Thymus (tissue), 11 donors: ENCODE results near the gene UNC45B. TPM values are rescaled to one million over a fixed set of nuclear protein-coding genes. Genes with fewer than 3 reads are reported as not detected.
A peak's percentile ranks its signal among the peaks of the same experiment; 100 is the strongest.
"Not testable (repeated sequence)": the region's sequence is repeated elsewhere in the genome, so short reads cannot be mapped to it uniquely, and the experiment has no call there.

Source experiments
- DNase-seq, 9 donors: peaks; one replicate each; pipeline ENCODE4 v3.0.0-alpha.2; 2013; ENCODE audit warnings: low spot score in 9 of 9, low read depth in 6 of 9, missing footprints in 1 of 9
- H3K27ac ChIP-seq, 2 donors: one replicate each; pipeline ENCODE4 v1.5.1; 2013; ENCODE audit warnings: control low read depth in 1 of 2, low read depth in 1 of 2, low read length in 1 of 2, mild to moderate bottlenecking in 1 of 2, moderate library complexity in 1 of 2
- H3K27me3 ChIP-seq, 2 donors: one replicate each; pipeline ENCODE4 v1.5.1; 2013; ENCODE audit warnings: low read length in 1 of 2; ENCODE audit not compliant: control insufficient read depth in 2 of 2, insufficient read depth in 1 of 2
- H3K36me3 ChIP-seq, 2 donors: one replicate each; pipeline ENCODE4 v1.5.1; 2013; ENCODE audit warnings: low read length in 1 of 2, mild to moderate bottlenecking in 1 of 2, moderate library complexity in 1 of 2; ENCODE audit not compliant: control insufficient read depth in 2 of 2, insufficient read depth in 2 of 2
- H3K4me1 ChIP-seq, 2 donors: one replicate each; pipeline ENCODE4 v1.5.1; 2013; ENCODE audit warnings: low read length in 2 of 2; ENCODE audit not compliant: control insufficient read depth in 2 of 2, insufficient read depth in 2 of 2
- H3K4me3 ChIP-seq, 2 donors: one replicate each; pipeline ENCODE4 v1.5.1; 2013; ENCODE audit warnings: low read length in 2 of 2, control low read depth in 1 of 2, mild to moderate bottlenecking in 1 of 2
- H3K9me3 ChIP-seq, 2 donors: one replicate each; pipeline ENCODE4 v1.5.1; 2013; ENCODE audit warnings: low read length in 1 of 2, mild to moderate bottlenecking in 1 of 2; ENCODE audit not compliant: control insufficient read depth in 2 of 2, insufficient read depth in 1 of 2
- WGBS: extraction: QIAGEN DNeasy Blood & Tissue Kit; methylation state at CpG from one replicate; pipeline ENCODE4 v1.1.7; 2013; 5-methylcytosine and 5-hydroxymethylcytosine counted together
- polyA plus RNA-seq: library from polyadenylated mRNA; stranded (reverse); fragments of 200-250 nt; gene quantifications from one replicate; pipeline ENCODE4 v1.2.3, GENCODE V29; 2013
- total RNA-seq: library from RNA; stranded (reverse); fragments of 120-200 nt; gene quantifications from one replicate; pipeline ENCODE4 v1.2.4, GENCODE V29; 2013
- donor health status: healthy.

Gene UNC45B
- total and polyA plus RNA-seq, 2 donors: 0.27 to 0.76 TPM

DNA sequence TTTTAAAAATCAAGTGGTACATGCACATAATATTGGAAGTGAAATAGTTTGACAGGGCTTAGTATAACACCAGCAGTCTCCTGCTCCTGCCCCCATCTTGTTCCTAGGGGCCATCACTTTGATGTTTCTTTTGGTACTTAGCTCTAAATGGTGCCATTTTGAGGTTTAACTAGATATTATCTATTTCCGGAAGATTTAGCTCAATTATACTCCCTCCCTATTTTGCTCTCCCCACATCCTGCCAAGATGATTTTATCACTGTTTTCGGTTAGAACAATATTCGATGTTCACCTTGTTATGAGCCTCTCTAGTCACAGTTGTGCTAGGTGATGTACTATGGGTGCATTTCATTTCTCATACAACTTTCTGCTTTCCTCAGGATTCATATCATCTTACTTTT lies 66.6 kb downstream of the UNC45B start:
- Histone ChIP-seq H3K27me3 (no peaks in the 10 kb centered on the region), H3K4me1 (peaks cover 54 to 61% of the 10 kb centered on the region in 2 donors), H3K4me3 (peak overlapping the region; percentile 35 to 38), H3K36me3 (no peaks in the 10 kb centered on the region), H3K27ac (peak overlapping the region; percentile 99), H3K9me3 (peaks cover 0 to 10% of the 10 kb centered on the region in 2 donors)
- WGBS: 4% methylated on average over 3 of the region's 3 CpGs
- DNase-seq: peak; percentile 65 to 96 (median 85)

DNA sequence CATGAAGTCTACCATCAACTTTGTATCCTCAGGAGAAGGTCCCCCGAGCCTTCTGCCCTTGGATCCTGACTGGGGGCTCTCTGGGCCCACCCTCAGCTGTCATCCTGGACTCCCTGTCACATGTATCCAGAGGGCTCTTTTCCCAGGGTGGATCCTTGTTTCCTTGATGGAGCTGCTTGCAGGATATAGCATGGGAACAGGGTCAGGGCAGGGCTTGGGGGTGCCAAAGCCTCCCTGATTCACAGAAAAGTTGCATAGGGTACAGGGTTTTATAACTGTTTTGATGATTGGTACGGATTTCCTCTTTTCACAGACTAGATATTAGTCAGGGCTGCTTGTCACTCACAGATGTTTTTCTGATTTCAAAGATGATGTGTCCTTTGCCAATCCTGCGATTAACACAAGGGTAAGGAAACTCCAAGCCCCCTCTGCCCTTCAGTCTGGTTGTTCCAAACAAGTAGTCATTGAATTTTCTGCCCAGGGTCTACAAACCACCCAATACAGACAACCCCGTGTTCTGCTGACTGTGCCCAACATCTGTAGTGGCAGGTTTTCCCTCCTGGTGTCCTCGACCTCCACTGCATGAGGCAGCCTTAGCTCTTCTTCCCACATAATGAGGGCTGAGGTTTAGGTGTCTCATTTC lies 67.1 kb downstream of the UNC45B start:
- DNase-seq: peak in 3 of 9 donors; percentile 47 to 76 (median 63)
- Histone ChIP-seq H3K27ac (peak overlapping the region; percentile 99), H3K27me3 (no peaks in the 10 kb centered on the region), H3K9me3 (peaks cover 0 to 10% of the 10 kb centered on the region in 2 donors), H3K4me1 (peaks cover 54 to 64% of the 10 kb centered on the region in 2 donors), H3K4me3 (peak overlapping the region; percentile 35 to 38), H3K36me3 (no peaks in the 10 kb centered on the region)
- 4% methylated on average over 5 of the region's 5 CpGs for WGBS

DNA sequence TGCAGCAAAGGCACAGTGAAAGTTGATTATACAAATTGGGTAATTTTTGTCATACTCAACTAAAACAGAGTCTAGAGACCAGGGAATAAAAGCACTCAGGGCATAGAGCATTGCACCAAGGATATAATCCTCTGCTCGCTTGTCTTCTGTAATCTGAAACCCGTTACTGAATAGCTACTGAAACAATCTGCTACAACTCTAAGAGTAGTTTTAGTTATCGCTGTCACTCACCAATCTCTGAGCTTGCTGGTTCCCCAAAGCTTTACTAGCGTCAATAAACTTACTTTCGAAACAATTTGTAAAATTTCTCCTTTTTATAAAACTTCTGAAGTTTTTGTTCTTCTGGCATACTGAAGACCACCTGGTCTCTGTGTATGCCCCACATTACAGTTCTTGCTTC lies 69.5 kb downstream of the UNC45B start:
- Histone ChIP-seq H3K27me3 (no peaks in the 10 kb centered on the region), H3K4me1 (peaks cover 54 to 57% of the 10 kb centered on the region in 2 donors), H3K4me3 (no peak overlapping the region), H3K9me3 (peaks cover 0 to 6% of the 10 kb centered on the region in 2 donors), H3K27ac (peak overlapping the region; percentile 31 to 74), H3K36me3 (no peaks in the 10 kb centered on the region)
- DNase-seq: peak in 1 of 9 donors; percentile 42
- 72% methylated on average over 5 of the region's 5 CpGs for WGBS

DNA sequence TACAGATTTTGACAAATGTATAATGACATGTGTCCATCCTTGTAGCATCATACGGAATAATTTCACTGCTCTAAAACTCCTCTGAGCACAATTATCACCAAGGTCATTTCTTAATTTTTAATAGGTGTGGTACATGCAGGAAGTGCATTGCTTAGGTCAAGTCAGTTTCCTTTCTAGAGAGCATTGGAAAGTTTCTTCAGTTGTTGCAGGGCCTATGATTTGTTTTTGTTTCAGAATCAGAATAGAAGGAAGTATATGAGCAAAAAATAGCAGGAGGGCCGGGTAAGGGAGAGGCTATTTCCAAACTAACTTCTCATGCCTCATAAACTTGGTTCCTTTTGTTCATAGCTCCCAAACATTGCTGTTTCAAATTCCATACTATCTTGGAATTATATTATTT lies 71.3 kb downstream of the UNC45B start:
- 67% methylated on average over 2 of the region's 2 CpGs for WGBS
- DNase-seq: peak in 1 of 9 donors; percentile 40
- Histone ChIP-seq H3K36me3 (no peaks in the 10 kb centered on the region), H3K4me3 (no peak overlapping the region), H3K4me1 (peaks cover 37 to 44% of the 10 kb centered on the region in 2 donors), H3K27ac (peak overlapping the region; percentile 70 to 85), H3K9me3 (peaks cover 1 to 7% of the 10 kb centered on the region in 2 donors), H3K27me3 (no peaks in the 10 kb centered on the region)

DNA sequence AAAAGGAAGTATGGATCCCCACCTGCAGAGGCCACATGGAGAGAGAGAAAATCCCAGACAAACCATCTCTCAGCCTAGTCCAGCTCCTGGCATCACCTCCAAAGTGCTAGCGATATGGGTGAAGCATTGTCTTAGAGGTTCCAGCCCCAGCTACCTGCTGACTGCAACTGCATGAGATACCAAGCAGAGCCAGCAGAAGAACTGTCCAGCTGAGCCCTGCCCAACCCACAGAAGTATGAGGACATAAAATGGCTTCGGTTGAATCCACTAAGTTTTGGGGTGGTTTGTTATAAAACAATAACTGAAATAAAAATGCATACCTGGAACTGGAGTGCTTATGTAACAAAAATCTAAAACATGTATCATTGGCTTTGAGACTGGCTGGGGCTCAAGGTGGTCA lies 74.8 kb downstream of the UNC45B start:
- Histone ChIP-seq H3K4me1 (peaks cover 15 to 22% of the 10 kb centered on the region in 2 donors), H3K4me3 (no peak overlapping the region), H3K36me3 (no peaks in the 10 kb centered on the region), H3K9me3 (peaks cover 1 to 7% of the 10 kb centered on the region in 2 donors), H3K27ac (no peak overlapping the region), H3K27me3 (no peaks in the 10 kb centered on the region)
- DNase-seq: no peak
- WGBS: 98% methylated on average over 2 of the region's 2 CpGs

DNA sequence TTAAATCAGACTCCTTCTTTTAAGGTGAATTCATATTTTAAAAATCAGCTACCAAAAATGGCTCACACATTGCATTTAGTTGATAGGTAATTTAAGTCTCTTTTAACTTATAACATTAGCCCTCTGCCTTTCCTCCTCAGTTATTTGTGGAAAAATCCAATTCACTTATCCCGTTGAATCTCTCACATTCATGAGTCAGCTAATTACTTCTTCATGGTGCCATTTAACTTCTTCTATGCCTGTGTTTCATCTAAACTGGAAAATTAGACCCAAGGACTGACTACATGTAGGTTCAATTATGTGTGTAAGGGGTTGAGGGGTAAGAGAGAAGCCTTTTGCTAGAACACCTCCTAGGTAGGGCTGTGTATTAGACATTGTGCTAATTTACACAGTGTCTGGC lies 76.8 kb downstream of the UNC45B start:
- Histone ChIP-seq H3K4me3 (no peak overlapping the region), H3K27ac (no peak overlapping the region), H3K36me3 (no peaks in the 10 kb centered on the region), H3K4me1 (peaks cover 4% of the 10 kb centered on the region in 2 donors), H3K9me3 (peaks cover 1 to 7% of the 10 kb centered on the region in 2 donors), H3K27me3 (no peaks in the 10 kb centered on the region)
- 81% methylated on average over 1 of the region's 1 CpG for WGBS
- DNase-seq: no peak

DNA sequence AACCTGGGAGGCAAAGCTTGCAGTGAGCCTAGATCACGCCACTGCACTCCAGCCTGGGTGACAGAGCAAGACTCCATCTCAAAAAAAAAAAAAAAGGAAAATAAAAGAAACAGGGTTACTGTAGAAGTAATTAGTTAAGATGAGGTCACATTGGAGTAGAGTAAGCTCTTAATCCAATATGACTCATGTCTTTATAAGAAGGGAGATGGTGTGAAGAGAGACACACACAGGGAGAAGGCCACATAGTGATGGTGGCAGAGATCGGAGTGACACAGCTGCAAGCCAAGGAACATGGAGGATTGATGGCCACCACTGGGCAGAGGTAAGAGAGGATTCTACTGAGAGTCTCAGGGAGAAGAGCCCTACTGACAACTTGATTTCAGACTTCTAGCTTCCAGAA lies 79.9 kb downstream of the UNC45B start:
- no peaks in the 10 kb centered on the region for H3K36me3 ChIP-seq
- peaks cover 0 to under 1% of the 10 kb centered on the region in 2 donors for H3K9me3 ChIP-seq
- DNase-seq: no peak
- no peak overlapping the region for H3K27ac ChIP-seq
- H3K27me3 ChIP-seq: no peaks in the 10 kb centered on the region
- peaks cover 2 to 6% of the 10 kb centered on the region in 2 donors for H3K4me1 ChIP-seq
- no peak overlapping the region for H3K4me3 ChIP-seq
- WGBS: 100% methylated on average over 2 of the region's 2 CpGs

DNA sequence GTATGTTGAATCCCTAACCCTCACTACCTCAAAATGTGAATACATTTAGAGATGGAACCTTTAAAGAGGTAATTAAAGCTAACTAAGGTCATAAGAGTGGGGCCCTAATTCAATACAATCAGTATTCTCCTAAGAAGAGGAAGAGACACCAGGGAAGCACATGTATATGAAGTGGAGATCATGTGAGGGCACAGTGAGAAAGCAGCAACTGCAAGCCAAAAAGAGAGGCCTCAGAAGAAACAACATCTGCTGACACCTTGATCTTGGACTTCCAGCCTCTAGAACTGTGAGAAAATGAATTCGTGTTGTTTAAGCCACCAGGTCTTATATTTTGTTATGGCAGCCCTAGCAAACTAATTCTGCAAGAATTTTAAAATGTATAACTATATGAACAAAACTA lies 82.0 kb downstream of the UNC45B start:
- Histone ChIP-seq H3K27me3 (no peaks in the 10 kb centered on the region), H3K27ac (no peak overlapping the region), H3K9me3 (no peaks in the 10 kb centered on the region), H3K36me3 (no peaks in the 10 kb centered on the region), H3K4me3 (no peak overlapping the region), H3K4me1 (peaks cover 2 to 6% of the 10 kb centered on the region in 2 donors)
- DNase-seq: no peak
- WGBS: 90% methylated on average over 1 of the region's 1 CpG

DNA sequence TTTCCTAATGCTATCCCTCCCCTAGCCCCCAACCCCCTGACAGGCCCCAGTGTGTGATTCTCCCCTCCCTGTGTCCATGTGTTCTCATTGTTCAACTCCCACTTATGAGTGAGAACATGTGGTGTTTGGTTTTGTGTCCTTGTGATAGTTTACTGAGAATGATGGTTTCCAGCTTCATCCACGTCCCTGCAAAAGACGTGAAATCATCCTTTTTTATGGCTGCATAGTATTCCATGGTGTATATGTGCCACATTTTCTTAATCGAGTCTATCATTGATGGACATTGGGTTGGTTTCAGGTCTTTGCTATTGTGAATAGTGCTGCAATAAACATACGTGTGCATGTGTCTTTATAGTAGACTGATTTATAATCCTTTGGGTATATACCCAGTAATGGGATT lies 86.7 kb downstream of the UNC45B start:
- H3K4me1 ChIP-seq: peaks cover 23 to 31% of the 10 kb centered on the region in 2 donors
- H3K4me3 ChIP-seq, DNase-seq, H3K27ac ChIP-seq, H3K36me3 ChIP-seq, H3K27me3 ChIP-seq, H3K9me3 ChIP-seq: not testable (repeated sequence)
- 94% methylated on average over 4 of the region's 4 CpGs for WGBS
